Pancreas (tissue), 10 donors: ENCODE data around the gene SUSD3. TPM values are rescaled to one million over a fixed set of nuclear protein-coding genes. Genes with fewer than 3 reads are reported as not detected.
A peak's percentile ranks its signal among the peaks of the same experiment; 100 is the strongest.

Experiments
- ATAC-seq, 4 donors: fragments of 200-7000 bp; cut with Tn5 transposase; one replicate each; pipeline versions ENCODE4 v1.8.0 to v1.9.1; 2020; ENCODE audit warnings: mild to moderate bottlenecking in 4 of 4, moderate library complexity in 4 of 4
- DNase-seq, 6 donors: peaks; one replicate each; pipeline ENCODE4 v3.0.0-alpha.2; 2020
- FAIRE-seq: peaks from 2 replicates; lab custom pipeline; 2012; peaks lifted over from hg19 to GRCh38; lab: Jason Lieb, UNC
- H3K27ac ChIP-seq, 4 donors: fragments of 200-600 bp; sonication (generic); 1 replicate in 3 of 4; 2 replicates in 1 of 4; pipeline versions ENCODE4 v1.5.0 to v1.8.0; 2020
- H3K27me3 ChIP-seq, 4 donors: fragments of 200-600 bp; one replicate each; pipeline ENCODE4 v1.8.0; 2021
- H3K36me3 ChIP-seq, 3 donors: fragments of 200-600 bp; sonication (generic) in 1 of 3; one replicate each; pipeline versions ENCODE4 v1.5.0 to v1.8.0; 2020 to 2021
- H3K4me1 ChIP-seq, 3 donors: fragments of 200-600 bp; one replicate each; pipeline ENCODE4 v1.8.0; 2021
- H3K4me3 ChIP-seq, 4 donors: fragments of 200-600 bp; sonication (generic) in 2 of 4; one replicate each; pipeline versions ENCODE4 v1.5.0 to v1.8.0; 2020 to 2021
- H3K9me3 ChIP-seq, 4 donors: fragments of 200-600 bp; one replicate each; pipeline ENCODE4 v1.8.0; 2021
- CTCF ChIP-seq, 4 donors: fragments of 200-600 bp; sonication (generic) in 3 of 4; IDR thresholded peaks; one replicate each; pipeline versions ENCODE4 v1.5.0 to v1.8.0; 2021; ENCODE audit warnings: antibody characterized with exemption in 4 of 4
- WGBS, 2 donors: extraction: QIAGEN DNeasy Blood & Tissue Kit; methylation state at CpG; one replicate each; pipeline ENCODE4 v1.1.7; 2013; 5-methylcytosine and 5-hydroxymethylcytosine counted together
- intact Hi-C, 3 donors: fragments of 100-400 bp; cut with DNase I; formaldehyde crosslinking; loops; one replicate each; pipeline versions ENCODE4 v1.11.1 to v1.14.2; 2022
- polyA plus RNA-seq, 2 donors: library from polyadenylated mRNA; stranded (reverse); fragments of 200-250 nt; gene quantifications; one replicate each; pipeline ENCODE4 v1.2.3, GENCODE V29; 2013
- total RNA-seq, 6 donors: library from RNA; stranded (reverse); fragmentation: NEBNext Ultra II Directional in 4 of 6; extraction: Animal tissue kit (Norgen Biotek cat#: 25700) in 4 of 6; gene quantifications; one replicate each; pipeline versions ENCODE4 v1.2.1 to v1.2.4, GENCODE V29; 2021 to 2023
- donor health status: healthy with polysubstance abuse.
- donor health status: DM: no; HTN: no; CAD: no; lungs with moderate emphysema.
- donor health status: DM: no; HTN: no; CAD: no.
- donor health status: control.
- donor health status: control.
- donor health status: Bipolar disorder and iron deficiency.
- donor health status: DM: yes; HTN: yes; CAD: no.
- donor health status: DM: no; HTN: no; CAD: no.
- donor health status: DM: no; HTN: no; CAD: no.
- donor health status: DM: yes; HTN: yes; CAD: no.

The SUSD3 gene
- total and polyA plus RNA-seq, 8 donors, result 0.16 to 2.8 (median 0.80) TPM

DNA sequence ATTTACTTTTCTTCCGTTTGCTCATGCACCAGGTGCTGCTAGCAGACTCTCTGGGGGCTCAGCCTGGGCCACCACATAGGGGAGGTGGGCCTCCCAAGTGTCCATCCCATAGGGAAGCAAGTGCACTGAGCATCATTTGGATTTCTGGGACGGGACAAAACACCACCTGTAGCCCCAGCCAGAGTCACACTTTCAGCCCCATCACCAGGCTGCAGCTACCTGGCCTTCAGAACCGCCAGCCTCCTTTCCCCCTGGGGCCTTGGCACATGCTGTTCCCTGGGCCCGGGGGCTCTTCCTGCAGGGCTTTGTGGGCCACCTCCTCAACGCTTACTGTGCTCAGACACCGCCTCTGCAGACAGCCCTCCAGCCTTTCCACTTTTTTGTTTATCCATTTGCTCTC, 19.6 kb upstream of the SUSD3 start:
- WGBS, 2 donors, result 76 to 79% methylated on average over 6 of the region's 6 CpGs
- Histone ChIP-seq H3K27ac (no peak overlapping the region), H3K4me3 (no peak overlapping the region), H3K9me3 (no peaks in the 10 kb centered on the region), H3K27me3 (no peaks in the 10 kb centered on the region), H3K36me3 (no peaks in the 10 kb centered on the region), H3K4me1 (no peaks in the 10 kb centered on the region)
- ATAC-seq (no peak), FAIRE-seq (no peak), DNase-seq (no peak)
- no peak for TF ChIP-seq CTCF (IDR thresholded peaks at IDR 0.05)
- intact Hi-C loops, result no loop called here

- no peak overlapping the region for H3K4me3 ChIP-seq
- no peaks in the 10 kb centered on the region for H3K36me3 ChIP-seq
- no peak overlapping the region for H3K27ac ChIP-seq
- DNase-seq (no peak), ATAC-seq (no peak), FAIRE-seq (no peak)
- no peak for TF ChIP-seq CTCF (IDR thresholded peaks at IDR 0.05)
- WGBS, 2 donors, result 71 to 75% methylated on average over 6 of the region's 6 CpGs
- H3K4me1 ChIP-seq, result no peaks in the 10 kb centered on the region
- no peaks in the 10 kb centered on the region for H3K27me3 ChIP-seq
- H3K9me3 ChIP-seq, result no peaks in the 10 kb centered on the region
- intact Hi-C loops, result no loop called here
These were observed 19.0 kb upstream of the SUSD3 start for GRCh38 chr9:93039456-93039855.

DNA sequence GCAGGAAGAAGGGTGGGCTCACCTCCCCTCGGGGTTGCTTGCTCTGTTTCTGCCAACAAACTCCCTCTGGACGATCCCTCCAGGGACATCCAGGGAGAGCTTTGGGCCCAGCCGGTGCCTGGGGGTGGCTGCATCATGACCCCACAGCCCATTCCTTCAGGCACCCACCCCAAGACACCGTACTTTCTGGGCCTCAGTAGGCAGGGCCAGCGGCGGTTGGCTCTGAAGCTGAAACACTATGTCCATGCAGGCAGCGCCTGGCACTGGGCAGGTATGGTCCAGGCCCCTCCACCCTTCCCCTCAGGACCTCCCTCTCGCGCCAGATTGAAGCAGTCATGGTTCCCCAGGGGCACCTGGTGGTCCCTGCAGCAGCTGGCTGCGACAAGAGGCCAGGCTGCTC, 18.5 kb upstream of the SUSD3 start:
- intact Hi-C loops, result no loop called here
- no peak overlapping the region for H3K4me3 ChIP-seq
- 75% methylated on average over 10 of the region's 10 CpGs for WGBS, 2 donors
- no peak for FAIRE-seq
- no peak for TF ChIP-seq CTCF (IDR thresholded peaks at IDR 0.05)
- no peak for ATAC-seq
- H3K9me3 ChIP-seq, result no peaks in the 10 kb centered on the region
- no peaks in the 10 kb centered on the region for H3K27me3 ChIP-seq
- DNase-seq, result no peak
- no peaks in the 10 kb centered on the region for H3K36me3 ChIP-seq
- no peaks in the 10 kb centered on the region for H3K4me1 ChIP-seq
- H3K27ac ChIP-seq, result no peak overlapping the region

DNA sequence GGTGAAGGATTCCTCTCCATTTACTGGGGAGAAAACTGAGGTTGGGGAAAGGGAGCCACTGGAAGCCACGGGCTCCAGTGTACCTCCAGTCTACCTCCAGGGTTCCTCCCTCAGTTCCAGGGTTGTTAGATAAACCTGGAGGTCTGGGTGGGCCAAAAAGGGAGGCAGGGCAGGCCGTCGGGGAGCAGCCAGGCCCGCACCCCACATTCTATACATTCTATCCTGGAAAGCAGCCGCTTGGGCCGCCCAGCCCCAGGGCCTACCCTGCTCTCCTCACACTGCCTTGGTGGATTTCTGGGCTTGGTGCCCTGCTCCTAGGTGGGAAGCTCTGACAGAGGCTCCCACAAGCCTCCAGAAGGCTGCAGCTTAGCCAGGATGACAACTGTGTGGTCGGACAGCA, 18.1 kb upstream of the SUSD3 start:
- no peaks in the 10 kb centered on the region for H3K27me3 ChIP-seq
- no peak overlapping the region for H3K4me3 ChIP-seq
- WGBS, 2 donors, result 81 to 91% methylated on average over 7 of the region's 7 CpGs
- H3K4me1 ChIP-seq, result no peaks in the 10 kb centered on the region
- intact Hi-C loops, result no loop called here
- H3K36me3 ChIP-seq, result no peaks in the 10 kb centered on the region
- ATAC-seq (no peak), DNase-seq (no peak), FAIRE-seq (no peak)
- H3K27ac ChIP-seq, result no peak overlapping the region
- no peak for TF ChIP-seq CTCF (IDR thresholded peaks at IDR 0.05)
- no peaks in the 10 kb centered on the region for H3K9me3 ChIP-seq

- intact Hi-C loops, result no loop called here
- Histone ChIP-seq H3K9me3 (no peaks in the 10 kb centered on the region), H3K27me3 (no peaks in the 10 kb centered on the region), H3K36me3 (no peaks in the 10 kb centered on the region), H3K4me1 (no peaks in the 10 kb centered on the region), H3K27ac (no peak overlapping the region), H3K4me3 (no peak overlapping the region)
- WGBS, 2 donors, result 84 to 86% methylated on average over 6 of the region's 6 CpGs
- DNase-seq, result no peak
- peak in 1 of 4 donors; percentile 28 for ATAC-seq
- no peak for TF ChIP-seq CTCF (IDR thresholded peaks at IDR 0.05)
- no peak for FAIRE-seq
These were observed 17.2 kb upstream of the SUSD3 start for GRCh38 chr9:93041108-93041802.
